Measurements from ENCODE around the gene SPECC1.

Gene SPECC1

DNA sequence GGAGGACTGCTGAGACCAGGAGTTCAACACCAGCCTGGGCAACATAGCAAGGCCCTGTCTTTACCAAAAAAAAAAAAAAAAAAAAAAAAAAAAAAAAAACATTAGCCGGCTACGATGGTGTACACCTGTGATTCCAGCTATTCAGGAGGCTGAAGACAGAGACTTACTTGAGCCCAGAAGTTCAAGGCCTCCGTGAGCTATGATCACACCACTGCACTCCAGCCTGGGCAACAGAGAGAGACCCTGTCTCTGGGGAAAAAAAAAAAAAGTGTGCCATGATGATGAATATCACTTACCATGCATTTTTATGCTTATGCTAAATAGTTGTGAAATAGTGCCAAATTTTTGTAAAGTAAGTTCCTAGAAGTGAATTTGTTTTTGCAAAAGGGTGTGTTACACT is 261.2 kb downstream of the SPECC1 start:
- H3K36me3 Mint-ChIP-seq (ENCODE audit: low read depth): peaks cover 22% of the 10 kb centered on the region
- H3K4me3 Mint-ChIP-seq: no peak overlapping the region
- H3K27me3 Mint-ChIP-seq (ENCODE audit: low read depth, poor library complexity): peaks cover 3% of the 10 kb centered on the region
- DNase-seq: no peak
- H3K4me1 Mint-ChIP-seq: peaks cover 22% of the 10 kb centered on the region
- peaks cover 6% of the 10 kb centered on the region for H3K9me3 Mint-ChIP-seq
- no peak for TF ChIP-seq CTCF (IDR thresholded peaks at IDR 0.05)
- H3K27ac Mint-ChIP-seq: no peak overlapping the region

- Mint-ChIP-seq H3K4me3 (no peak overlapping the region), H3K4me1 (peaks cover 22% of the 10 kb centered on the region), H3K27ac (peak overlapping the region; percentile 27), H3K9me3 (peaks cover 6% of the 10 kb centered on the region), H3K27me3 (ENCODE audit: low read depth, poor library complexity) (peaks cover 3% of the 10 kb centered on the region), H3K36me3 (ENCODE audit: low read depth) (peaks cover 22% of the 10 kb centered on the region)
- no peak for TF ChIP-seq CTCF (IDR thresholded peaks at IDR 0.05)
- no peak for DNase-seq
Measured at GRCh38 chr17:20271011-20271610, 262.0 kb downstream of the SPECC1 start.

DNA sequence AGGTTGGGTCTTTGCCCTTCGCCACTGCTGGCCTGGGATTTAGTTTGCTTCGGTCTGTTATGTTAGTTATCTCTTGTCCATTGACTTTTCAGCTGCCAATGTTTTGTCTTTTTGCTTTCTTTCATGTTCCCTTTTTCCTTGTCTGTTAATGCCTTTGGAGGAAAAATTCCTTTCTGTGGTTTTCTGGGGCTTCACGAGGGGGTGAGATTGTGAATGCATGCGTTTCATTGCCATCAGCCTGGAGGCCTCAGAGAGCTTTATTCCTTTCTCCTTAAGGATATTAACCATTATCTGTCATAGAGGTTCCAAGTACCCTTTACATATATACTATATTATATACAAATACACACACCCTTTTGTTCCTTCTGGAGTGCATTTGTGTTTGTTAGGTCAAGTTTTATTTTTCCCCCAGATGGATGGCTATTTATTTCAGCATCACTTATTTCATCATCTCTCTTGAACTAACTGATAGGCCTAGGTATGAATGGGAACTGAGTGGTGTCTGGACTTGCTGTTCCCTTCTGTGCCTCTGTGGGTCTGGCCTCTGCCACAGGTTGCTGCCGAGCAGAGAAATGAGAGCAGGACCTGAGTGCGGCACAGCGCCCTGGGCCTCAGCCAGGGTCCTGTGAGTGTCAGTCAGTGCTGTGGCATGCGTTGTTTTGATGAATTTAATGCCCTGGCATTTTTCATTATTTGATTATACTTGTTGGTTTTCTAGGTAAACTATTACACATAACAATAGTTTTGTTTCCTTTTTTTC is 264.8 kb downstream of the SPECC1 start:
- no peak for DNase-seq
- Mint-ChIP-seq H3K4me3 (no peak overlapping the region), H3K27me3 (ENCODE audit: low read depth, poor library complexity) (peaks cover 3% of the 10 kb centered on the region), H3K27ac (peak overlapping the region; percentile 90), H3K36me3 (ENCODE audit: low read depth) (peaks cover 17% of the 10 kb centered on the region), H3K4me1 (peaks cover 43% of the 10 kb centered on the region), H3K9me3 (peaks cover 6% of the 10 kb centered on the region)
- TF ChIP-seq CTCF (IDR thresholded peaks at IDR 0.05): no peak

DNA sequence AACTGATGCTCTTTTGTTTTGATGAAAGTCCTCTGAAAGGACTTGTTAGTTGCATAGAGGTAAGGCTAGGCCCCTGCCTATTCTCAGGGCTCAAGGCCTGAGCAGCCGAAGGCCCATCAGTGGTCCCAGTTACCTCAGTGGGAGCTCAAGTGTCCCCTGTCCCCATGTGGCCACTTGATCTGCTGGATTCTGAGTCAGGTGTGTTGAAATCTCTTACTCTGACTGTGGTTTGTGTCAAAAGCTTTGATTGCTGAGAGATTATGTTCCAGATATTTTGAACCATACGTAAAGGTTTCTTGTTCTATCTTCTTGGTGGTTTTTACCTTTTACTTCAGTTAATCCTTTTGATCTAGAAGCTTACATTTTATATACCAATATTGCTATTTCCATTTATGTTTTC is 266.5 kb downstream of the SPECC1 start:
- Mint-ChIP-seq H3K9me3 (peaks cover 6% of the 10 kb centered on the region), H3K27ac (no peak overlapping the region), H3K4me1 (peaks cover 41% of the 10 kb centered on the region)

GRCh38 chr17:20276421-20276820 is 267.3 kb downstream of the SPECC1 start:
- H3K36me3 Mint-ChIP-seq (ENCODE audit: low read depth): peaks cover 17% of the 10 kb centered on the region
- peak overlapping the region; percentile 17 for H3K27ac Mint-ChIP-seq
- no peak overlapping the region for H3K4me3 Mint-ChIP-seq
- peaks cover 6% of the 10 kb centered on the region for H3K9me3 Mint-ChIP-seq
- peaks cover 37% of the 10 kb centered on the region for H3K4me1 Mint-ChIP-seq
- peaks cover 3% of the 10 kb centered on the region for H3K27me3 Mint-ChIP-seq (ENCODE audit: low read depth, poor library complexity)
- no peak for TF ChIP-seq CTCF (IDR thresholded peaks at IDR 0.05)
- DNase-seq: no peak

More for the DNA sequence above, 266.5 kb downstream of the SPECC1 start:
- Mint-ChIP-seq H3K4me3 (no peak overlapping the region), H3K27me3 (ENCODE audit: low read depth, poor library complexity) (peaks cover 3% of the 10 kb centered on the region), H3K36me3 (ENCODE audit: low read depth) (peaks cover 17% of the 10 kb centered on the region)
- no peak for DNase-seq
- TF ChIP-seq CTCF (IDR thresholded peaks at IDR 0.05): no peak

Data from nephron progenitor cell (in vitro differentiated cells).